GM19372 (cell line): ENCODE data around the gene SPACA5B.
"Not testable (repeated sequence)": the region's sequence is repeated elsewhere in the genome, so short reads cannot be mapped to it uniquely, and the experiment has no call there.

Source experiments
- ATAC-seq: cut with Tn5 transposase; IDR thresholded peaks from one replicate; pipeline ENCODE4 v1.9.1; 2021; ENCODE audit warnings: mild to moderate bottlenecking, low read depth, moderate library complexity; ENCODE audit not compliant: unreplicated experiment

SPACA5B gene

GRCh38 chrX:48130326-48130725 is at the start of gene SPACA5B:
SPACA5B (plus strand) TSS chrX:48130626; CDS start chrX:48130688, 62 bp downstream.
- ATAC-seq: not testable (repeated sequence)

GRCh38 chrX:48083212-48083611 is 47.2 kb upstream of the SPACA5B start:
- no peak for ATAC-seq

- no peak for ATAC-seq
Measured at GRCh38 chrX:48083706-48084105, 46.7 kb upstream of the SPACA5B start.

- no peak for ATAC-seq
Measured at GRCh38 chrX:48086082-48086481, 44.3 kb upstream of the SPACA5B start.

GRCh38 chrX:48090123-48090522 is 40.3 kb upstream of the SPACA5B start:
- ATAC-seq: no peak

- ATAC-seq: not testable (repeated sequence)
Measured at GRCh38 chrX:48092558-48092957, 37.9 kb upstream of the SPACA5B start.

GRCh38 chrX:48101443-48101842 is 29.0 kb upstream of the SPACA5B start:
- ATAC-seq: no peak

GRCh38 chrX:48102874-48103374 is 27.5 kb upstream of the SPACA5B start:
- no peak for ATAC-seq

- no peak for ATAC-seq
Measured at GRCh38 chrX:48107717-48108116, 22.7 kb upstream of the SPACA5B start.

GRCh38 chrX:48125286-48125685 is 5.1 kb upstream of the SPACA5B start:
- ATAC-seq: not testable (repeated sequence)

- ATAC-seq: not testable (repeated sequence)
Measured at GRCh38 chrX:48132308-48132844, 1.9 kb downstream of the SPACA5B start.

GRCh38 chrX:48139076-48139475 is 8.7 kb downstream of the SPACA5B start:
- ATAC-seq: not testable (repeated sequence)

- ATAC-seq: not testable (repeated sequence)
Measured at GRCh38 chrX:48141810-48142508, 11.5 kb downstream of the SPACA5B start.

GRCh38 chrX:48142697-48143096 is 12.3 kb downstream of the SPACA5B start:
- not testable (repeated sequence) for ATAC-seq

- no peak for ATAC-seq
Measured at GRCh38 chrX:48153769-48154168, 23.3 kb downstream of the SPACA5B start.

GRCh38 chrX:48154796-48155195 is 24.4 kb downstream of the SPACA5B start:
- no peak for ATAC-seq

GRCh38 chrX:48156014-48156413 is 25.6 kb downstream of the SPACA5B start:
- no peak for ATAC-seq

- no peak for ATAC-seq
Measured at GRCh38 chrX:48165241-48165640, 34.8 kb downstream of the SPACA5B start.

GRCh38 chrX:48166322-48166721 is 35.9 kb downstream of the SPACA5B start:
- not testable (repeated sequence) for ATAC-seq

- no peak for ATAC-seq
Measured at GRCh38 chrX:48179691-48180090, 49.3 kb downstream of the SPACA5B start.

- no peak for ATAC-seq
Measured at GRCh38 chrX:48180811-48181210, 50.4 kb downstream of the SPACA5B start.

GRCh38 chrX:48181882-48182281 is 51.5 kb downstream of the SPACA5B start:
- ATAC-seq: not testable (repeated sequence)
